Endothelial cell of umbilical vein (primary cell): ENCODE data around the gene PEDS1.

Experiments used
- EZH2 ChIP-seq: IDR thresholded peaks from 2 replicates; pipeline ENCODE4 v1.6.1; 2012; ENCODE audit warnings: borderline replicate concordance, low read depth, mild to moderate bottlenecking, moderate library complexity, low read length, inconsistent platforms; ENCODE audit not compliant: severe bottlenecking
- JUN ChIP-seq: IDR thresholded peaks from 2 replicates; pipeline ENCODE4 v1.6.1; 2011; ENCODE audit warnings: borderline replicate concordance, low read depth; ENCODE audit not compliant: insufficient read length, insufficient read depth
- MAX ChIP-seq: IDR thresholded peaks from 2 replicates; pipeline ENCODE4 v1.6.1; 2011; ENCODE audit not compliant: insufficient read depth, insufficient read length
- POLR2A ChIP-seq: IDR thresholded peaks from 2 replicates; pipeline ENCODE4 v1.6.1; 2012; ENCODE audit warnings: low read depth, mild to moderate bottlenecking, control low read depth, low read length
- TF ChIP-seq, protein P1 (sequence below), 2 donors: IDR thresholded peaks; 1 replicate in 1 of 2; 2 replicates in 1 of 2; pipeline ENCODE4 v1.5.1; 2011; ENCODE audit warnings: low read length in 2 of 2, mild to moderate bottlenecking in 2 of 2, moderate library complexity in 2 of 2, control low read depth in 1 of 2, inconsistent platforms in 1 of 2, low read depth in 1 of 2; ENCODE audit not compliant: insufficient read depth in 1 of 2; ENCODE audit errors: extremely low read depth in 1 of 2

GRCh38 chr20:50202677-50203076, 49.2 kb upstream of the PEDS1 start:
- TF ChIP-seq, protein P1, sequence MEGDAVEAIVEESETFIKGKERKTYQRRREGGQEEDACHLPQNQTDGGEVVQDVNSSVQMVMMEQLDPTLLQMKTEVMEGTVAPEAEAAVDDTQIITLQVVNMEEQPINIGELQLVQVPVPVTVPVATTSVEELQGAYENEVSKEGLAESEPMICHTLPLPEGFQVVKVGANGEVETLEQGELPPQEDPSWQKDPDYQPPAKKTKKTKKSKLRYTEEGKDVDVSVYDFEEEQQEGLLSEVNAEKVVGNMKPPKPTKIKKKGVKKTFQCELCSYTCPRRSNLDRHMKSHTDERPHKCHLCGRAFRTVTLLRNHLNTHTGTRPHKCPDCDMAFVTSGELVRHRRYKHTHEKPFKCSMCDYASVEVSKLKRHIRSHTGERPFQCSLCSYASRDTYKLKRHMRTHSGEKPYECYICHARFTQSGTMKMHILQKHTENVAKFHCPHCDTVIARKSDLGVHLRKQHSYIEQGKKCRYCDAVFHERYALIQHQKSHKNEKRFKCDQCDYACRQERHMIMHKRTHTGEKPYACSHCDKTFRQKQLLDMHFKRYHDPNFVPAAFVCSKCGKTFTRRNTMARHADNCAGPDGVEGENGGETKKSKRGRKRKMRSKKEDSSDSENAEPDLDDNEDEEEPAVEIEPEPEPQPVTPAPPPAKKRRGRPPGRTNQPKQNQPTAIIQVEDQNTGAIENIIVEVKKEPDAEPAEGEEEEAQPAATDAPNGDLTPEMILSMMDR (IDR thresholded peaks at IDR 0.05; ENCODE audit: extremely low read depth in 1 of 2, insufficient read depth in 1 of 2, low read depth in 1 of 2, low read length in 2 of 2): no peak
- TF ChIP-seq POLR2A (no peak), EZH2 (no peak), MAX (no peak), JUN (no peak)
